MM.1S (cell line): ENCODE data around the gene TNFAIP8.

ENCODE experiments used
- DNase-seq: peaks from one replicate; pipeline ENCODE4 v3.0.0-alpha.2; 2015
- H2AFZ ChIP-seq: fragments of 300-600 bp; sonication (generic); 2 replicates; pipeline ENCODE4 v1.6.0; 2016; ENCODE audit warnings: antibody characterized with exemption, low read length
- H3F3A ChIP-seq: fragments of 300-600 bp; sonication (generic); 2 replicates; pipeline ENCODE4 v1.6.1; 2016; ENCODE audit warnings: mild to moderate bottlenecking, antibody characterized with exemption, low read length, moderate library complexity, mixed read lengths; ENCODE audit not compliant: insufficient read depth
- H3K27ac ChIP-seq: fragments of 300-600 bp; sonication (generic); 2 replicates; pipeline ENCODE4 v1.5.1; 2016; ENCODE audit warnings: mild to moderate bottlenecking, low read length
- H3K27me3 ChIP-seq: fragments of 300-600 bp; sonication (generic); replicated peaks from 2 replicates; pipeline ENCODE4 v1.6.0; 2016; ENCODE audit warnings: low read length; ENCODE audit not compliant: insufficient read depth
- H3K36me3 ChIP-seq: fragments of 300-600 bp; sonication (generic); replicated peaks from 2 replicates; pipeline ENCODE4 v1.6.1; 2016; ENCODE audit warnings: mild to moderate bottlenecking, low read length, mixed read lengths; ENCODE audit not compliant: insufficient read depth
- H3K4me1 ChIP-seq: fragments of 300-600 bp; sonication (generic); 2 replicates; pipeline ENCODE4 v1.6.1; 2016; ENCODE audit warnings: low read length, mixed read lengths
- H3K4me2 ChIP-seq: fragments of 300-600 bp; sonication (generic); 2 replicates; pipeline ENCODE4 v1.6.0; 2016; ENCODE audit warnings: low read depth, low read length
- H3K4me3 ChIP-seq: fragments of 300-600 bp; sonication (generic); 2 replicates; pipeline ENCODE4 v1.5.1; 2016; ENCODE audit warnings: low read length, mixed read lengths
- H3K79me2 ChIP-seq: fragments of 300-600 bp; sonication (generic); 2 replicates; pipeline ENCODE4 v1.6.1; 2016; ENCODE audit warnings: mixed run types, low read length, mixed read lengths
- H3K9ac ChIP-seq: fragments of 300-600 bp; sonication (generic); 2 replicates; pipeline ENCODE4 v1.6.1; 2016; ENCODE audit warnings: low read length, mixed read lengths
- H3K9me2 ChIP-seq: fragments of 300-600 bp; sonication (generic); replicated peaks from 2 replicates; pipeline ENCODE4 v1.6.1; 2016; ENCODE audit warnings: mild to moderate bottlenecking, low read length, mixed read lengths; ENCODE audit not compliant: insufficient read depth
- H3K9me3 ChIP-seq: fragments of 300-600 bp; sonication (generic); replicated peaks from 2 replicates; pipeline ENCODE4 v1.6.1; 2016; ENCODE audit warnings: mild to moderate bottlenecking, low read length, mixed read lengths; ENCODE audit not compliant: insufficient read depth
- H4K20me1 ChIP-seq: fragments of 300-600 bp; sonication (generic); 2 replicates; pipeline ENCODE4 v1.6.1; 2016; ENCODE audit warnings: mild to moderate bottlenecking, low read length, moderate library complexity, mixed read lengths; ENCODE audit not compliant: insufficient read depth
- EZH2 ChIP-seq: fragments of 300-600 bp; sonication (generic); optimal IDR thresholded peaks from 2 replicates; pipeline ENCODE3; 2017; ENCODE audit warnings: low read depth, mild to moderate bottlenecking, antibody characterized with exemption, low read length, mixed read lengths
- EZH2phosphoT487 ChIP-seq: fragments of 300-600 bp; sonication (generic); IDR thresholded peaks from 2 replicates; pipeline ENCODE4 v1.6.1; 2018; ENCODE audit warnings: antibody characterized with exemption, low read length
- TF ChIP-seq, protein P1 (sequence below): fragments of 300-600 bp; sonication (generic); IDR thresholded peaks from 2 replicates; pipeline ENCODE4 v1.5.1; 2016; ENCODE audit warnings: antibody characterized with exemption, low read length, mixed read lengths

TNFAIP8 gene

DNA sequence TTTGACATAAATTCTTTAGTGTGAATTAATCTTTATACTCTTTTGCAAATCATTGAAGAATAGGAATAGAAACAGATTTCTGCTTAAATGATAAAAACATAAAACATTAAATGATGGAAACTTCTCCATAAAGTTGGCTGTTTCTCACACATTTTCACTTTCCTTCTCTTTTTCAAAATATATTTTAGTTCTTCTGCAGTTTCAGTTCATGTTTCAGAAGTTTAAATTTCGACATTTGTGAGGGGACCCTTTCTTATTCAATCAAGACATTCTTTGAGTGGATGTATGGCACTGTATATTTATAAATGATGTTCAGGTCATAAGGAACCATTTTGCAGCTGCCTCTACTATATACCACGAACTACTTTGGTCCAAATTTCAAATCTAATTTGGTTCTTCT lies 34.6 kb downstream of the TNFAIP8 start:
- DNase-seq, result no peak
- Histone ChIP-seq H3K27ac (no peak overlapping the region), H3K9me3 (no peaks in the 10 kb centered on the region), H3K4me3 (no peak overlapping the region), H3K9ac (no peak overlapping the region), H2AFZ (no peak overlapping the region), H3F3A (no peaks in the 10 kb centered on the region), H3K4me1 (peaks cover 23% of the 10 kb centered on the region), H3K36me3 (peaks cover 14% of the 10 kb centered on the region), H4K20me1 (peaks cover 16% of the 10 kb centered on the region; the same call in 1 of the 2 replicates), H3K79me2 (peaks cover 96% of the 10 kb centered on the region), H3K4me2 (peak overlapping the region; percentile 1; the same call in 1 of the 2 replicates), H3K9me2 (no peaks in the 10 kb centered on the region), H3K27me3 (no peaks in the 10 kb centered on the region)
- no peak for TF ChIP-seq EZH2phosphoT487
- TF ChIP-seq EZH2, result no peak
- TF ChIP-seq, protein P1, sequence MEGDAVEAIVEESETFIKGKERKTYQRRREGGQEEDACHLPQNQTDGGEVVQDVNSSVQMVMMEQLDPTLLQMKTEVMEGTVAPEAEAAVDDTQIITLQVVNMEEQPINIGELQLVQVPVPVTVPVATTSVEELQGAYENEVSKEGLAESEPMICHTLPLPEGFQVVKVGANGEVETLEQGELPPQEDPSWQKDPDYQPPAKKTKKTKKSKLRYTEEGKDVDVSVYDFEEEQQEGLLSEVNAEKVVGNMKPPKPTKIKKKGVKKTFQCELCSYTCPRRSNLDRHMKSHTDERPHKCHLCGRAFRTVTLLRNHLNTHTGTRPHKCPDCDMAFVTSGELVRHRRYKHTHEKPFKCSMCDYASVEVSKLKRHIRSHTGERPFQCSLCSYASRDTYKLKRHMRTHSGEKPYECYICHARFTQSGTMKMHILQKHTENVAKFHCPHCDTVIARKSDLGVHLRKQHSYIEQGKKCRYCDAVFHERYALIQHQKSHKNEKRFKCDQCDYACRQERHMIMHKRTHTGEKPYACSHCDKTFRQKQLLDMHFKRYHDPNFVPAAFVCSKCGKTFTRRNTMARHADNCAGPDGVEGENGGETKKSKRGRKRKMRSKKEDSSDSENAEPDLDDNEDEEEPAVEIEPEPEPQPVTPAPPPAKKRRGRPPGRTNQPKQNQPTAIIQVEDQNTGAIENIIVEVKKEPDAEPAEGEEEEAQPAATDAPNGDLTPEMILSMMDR, result no peak

DNA sequence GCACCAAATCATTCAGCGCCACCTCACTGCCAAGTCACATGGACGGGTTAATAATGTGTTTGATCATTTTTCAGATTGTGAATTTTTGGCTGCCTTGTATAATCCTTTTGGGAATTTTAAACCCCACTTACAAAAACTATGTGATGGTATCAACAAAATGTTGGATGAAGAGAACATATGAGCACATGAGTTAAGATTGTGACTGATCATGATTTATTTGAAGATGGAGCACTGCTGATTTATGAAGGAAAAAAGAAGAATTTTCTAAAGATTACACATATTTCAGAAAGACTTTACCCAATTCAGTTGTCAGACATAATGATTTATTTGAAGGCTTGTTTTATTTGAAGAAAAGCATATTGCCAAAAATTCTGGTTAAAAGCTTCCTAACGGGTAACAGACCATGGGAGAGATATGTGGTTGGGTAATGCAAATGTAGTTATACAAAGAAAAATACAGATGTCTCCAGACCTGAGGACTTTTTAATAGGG lies 37.4 kb downstream of the TNFAIP8 start:
- TF ChIP-seq, protein P1, result no peak
- TF ChIP-seq EZH2phosphoT487 (no peak), EZH2 (no peak)
- Histone ChIP-seq H2AFZ (no peak overlapping the region), H4K20me1 (peaks cover 2% of the 10 kb centered on the region; the same call in 1 of the 2 replicates), H3K79me2 (peaks cover 70% of the 10 kb centered on the region), H3K9me2 (no peaks in the 10 kb centered on the region), H3K9ac (no peak overlapping the region), H3K4me2 (no peak overlapping the region), H3K27ac (no peak overlapping the region), H3K36me3 (peaks cover 14% of the 10 kb centered on the region), H3K4me1 (peaks cover 20% of the 10 kb centered on the region), H3K27me3 (no peaks in the 10 kb centered on the region), H3K4me3 (no peak overlapping the region), H3F3A (0 out of 2 replicates have a peak, but pooled peaks cover 4% of the 10 kb centered on the region), H3K9me3 (no peaks in the 10 kb centered on the region)
- no peak for DNase-seq

DNA sequence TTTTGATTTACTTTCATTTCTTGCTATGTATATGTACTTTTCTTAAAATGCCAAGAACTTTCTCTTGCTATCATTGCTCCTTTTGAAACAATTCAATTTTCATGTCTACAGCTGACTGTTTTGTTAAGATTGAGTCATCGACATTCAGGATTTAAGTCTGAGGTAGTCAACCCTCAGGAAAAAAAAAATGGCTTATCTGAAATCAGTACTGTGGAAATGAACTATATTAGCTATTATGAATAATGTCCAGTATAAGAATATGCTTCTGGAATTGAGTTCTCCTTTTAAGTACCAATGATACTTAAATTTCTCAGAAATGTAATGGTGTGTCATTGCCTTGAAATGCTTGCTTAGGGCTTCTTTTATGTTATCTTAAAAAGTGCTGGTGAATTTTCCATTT lies 37.9 kb downstream of the TNFAIP8 start:
- no peaks in the 10 kb centered on the region for H3K9me2 ChIP-seq
- H3K9me3 ChIP-seq, result no peaks in the 10 kb centered on the region
- no peak overlapping the region for H3K4me3 ChIP-seq
- peaks cover 14% of the 10 kb centered on the region for H3K36me3 ChIP-seq
- TF ChIP-seq EZH2, result no peak
- no peak for TF ChIP-seq EZH2phosphoT487
- TF ChIP-seq, protein P1, result no peak
- H2AFZ ChIP-seq, result no peak overlapping the region
- no peak for DNase-seq
- peaks cover 65% of the 10 kb centered on the region for H3K79me2 ChIP-seq
- peaks cover 19% of the 10 kb centered on the region for H3K4me1 ChIP-seq
- H4K20me1 ChIP-seq, result no peaks in the 10 kb centered on the region; the same call in 1 of the 2 replicates
- no peaks in the 10 kb centered on the region for H3K27me3 ChIP-seq
- H3K27ac ChIP-seq, result no peak overlapping the region
- H3F3A ChIP-seq, result 0 out of 2 replicates have a peak, but pooled peaks cover 4% of the 10 kb centered on the region
- no peak overlapping the region for H3K9ac ChIP-seq
- no peak overlapping the region for H3K4me2 ChIP-seq
